Adrenal gland (tissue), 12 donors: ENCODE data around the gene XYLT1. TPM values are rescaled to one million over a fixed set of nuclear protein-coding genes. Genes with fewer than 3 reads are reported as not detected.
A peak's percentile ranks its signal among the peaks of the same experiment; 100 is the strongest.

ENCODE experiments used
- DNase-seq, 7 donors: peaks; one replicate each; pipeline ENCODE4 v3.0.0-alpha.2; 2019 to 2020
- H3K27ac ChIP-seq, 5 donors: fragments of 200-600 bp; sonication (generic) in 4 of 5; 1 replicate in 3 of 5; 2 replicates in 2 of 5; pipeline versions ENCODE4 v1.5.1 to v1.8.0; 2016 to 2020; ENCODE audit warnings: mild to moderate bottlenecking in 1 of 5
- H3K27me3 ChIP-seq: fragments of 200-600 bp; 2 replicates; pipeline ENCODE4 v1.8.0; 2021
- H3K36me3 ChIP-seq, 2 donors: fragments of 200-600 bp; replicated peaks in 1 of 2; 1 replicate in 1 of 2; 2 replicates in 1 of 2; pipeline versions ENCODE4 v1.5.1 to v1.8.0; 2018 to 2022
- H3K4me1 ChIP-seq, 2 donors: fragments of 200-600 bp; replicated peaks in 1 of 2; 1 replicate in 1 of 2; 2 replicates in 1 of 2; pipeline versions ENCODE4 v1.5.1 to v1.8.0; 2018 to 2021
- H3K4me3 ChIP-seq, 4 donors: fragments of 200-600 bp; sonication (generic) in 3 of 4; one replicate each; pipeline ENCODE4 v1.5.1; 2016 to 2018
- H3K9me3 ChIP-seq, 3 donors: fragments of 200-600 bp; sonication (generic) in 1 of 3; replicated peaks in 1 of 3; 1 replicate in 2 of 3; 2 replicates in 1 of 3; pipeline versions ENCODE4 v1.5.1 to v1.8.0; 2016 to 2021
- POLR2A ChIP-seq, 2 donors: fragments of 450-650 bp; IDR thresholded peaks; one replicate each; pipeline ENCODE4 v1.6.1; 2017; ENCODE audit warnings: antibody characterized with exemption in 2 of 2, mild to moderate bottlenecking in 2 of 2, moderate library complexity in 1 of 2
- WGBS, 4 donors: extraction: QIAGEN DNeasy Blood & Tissue Kit in 2 of 4; methylation state at CpG; one replicate each; pipeline versions ENCODE4 v1.1.5 to v1.1.7; 2013 to 2017; 5-methylcytosine and 5-hydroxymethylcytosine counted together
- intact Hi-C, 2 donors: fragments of 100-400 bp; cut with DNase I; formaldehyde crosslinking; loops; one replicate each; pipeline versions ENCODE4 v1.14.1 to v1.15.0; 2022 to 2023
- polyA plus RNA-seq, 3 donors: library from polyadenylated mRNA; stranded (reverse); fragments of 200-250 nt in 2 of 3; fragments of 350-450 nt in 1 of 3; fragmentation: Illumina TruSeq in 1 of 3; extraction: RNeasy Lipid Tissue Mini Kit (QIAGEN cat#74804) in 1 of 3; gene quantifications; one replicate each; pipeline ENCODE4 v1.2.3, GENCODE V29; 2013 to 2014
- total RNA-seq, 9 donors: library from RNA; depleted of rRNA in 4 of 9; stranded (reverse); fragments of >200 nt in 4 of 9; fragments of 120-200 nt in 1 of 9; fragmentation: NEBNext Ultra II Directional in 1 of 9; extraction: Animal tissue kit (Norgen Biotek cat#: 25700) in 1 of 9; gene quantifications; one replicate each; pipeline versions ENCODE4 v1.1.0 to v1.2.4, GENCODE V29; 2013 to 2023
- TF ChIP-seq, protein P1 (sequence below), 6 experiments: fragments of 450-650 bp in 4 of 6; fragments of 200-600 bp in 2 of 6; sonication (generic) in 1 of 6; IDR thresholded peaks; 1 replicate in 5 of 6; 2 replicates in 1 of 6; pipeline versions ENCODE4 v1.5.1 to v1.8.0; 2016 to 2021; ENCODE audit warnings: antibody characterized with exemption in 6 of 6, mild to moderate bottlenecking in 2 of 6, moderate library complexity in 1 of 6
- donor health status: healthy with polysubstance abuse.
- donor health status: Bipolar disorder and iron deficiency.
- donor health status: DM: yes; HTN: yes; CAD: no.
- donor health status: DM: no; HTN: no; CAD: no.
- donor health status: DM: no; HTN: no; CAD: no.
- donor health status: DM: yes; HTN: yes; CAD: no.

The XYLT1 gene
- total and polyA plus RNA-seq, 12 donors: 1.3 to 67.6 (median 16.8) TPM

DNA sequence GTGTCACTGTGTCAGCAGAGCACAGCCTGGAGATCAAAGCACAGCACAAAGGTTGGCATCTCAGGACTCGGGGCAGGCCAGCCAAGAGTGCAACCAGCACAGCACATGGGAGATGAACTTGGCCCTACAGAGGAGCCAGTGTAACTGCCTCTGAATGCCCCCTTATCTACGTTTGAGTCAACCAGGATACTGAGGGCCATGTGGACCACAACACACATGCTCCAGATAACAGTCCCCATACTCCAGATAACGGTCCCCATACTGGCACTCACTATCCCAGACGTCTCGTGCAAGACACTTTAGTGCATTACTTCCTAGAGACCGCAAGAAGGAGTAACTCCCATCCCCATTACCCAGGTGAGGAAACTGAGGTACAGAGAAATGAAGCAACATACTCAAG is 88.2 kb downstream of the XYLT1 start:
- DNase-seq: no peak
- peak overlapping the region in 1 of 5 donors; percentile 57 for H3K27ac ChIP-seq
- H3K27me3 ChIP-seq: no peaks in the 10 kb centered on the region
- TF ChIP-seq, protein P1, sequence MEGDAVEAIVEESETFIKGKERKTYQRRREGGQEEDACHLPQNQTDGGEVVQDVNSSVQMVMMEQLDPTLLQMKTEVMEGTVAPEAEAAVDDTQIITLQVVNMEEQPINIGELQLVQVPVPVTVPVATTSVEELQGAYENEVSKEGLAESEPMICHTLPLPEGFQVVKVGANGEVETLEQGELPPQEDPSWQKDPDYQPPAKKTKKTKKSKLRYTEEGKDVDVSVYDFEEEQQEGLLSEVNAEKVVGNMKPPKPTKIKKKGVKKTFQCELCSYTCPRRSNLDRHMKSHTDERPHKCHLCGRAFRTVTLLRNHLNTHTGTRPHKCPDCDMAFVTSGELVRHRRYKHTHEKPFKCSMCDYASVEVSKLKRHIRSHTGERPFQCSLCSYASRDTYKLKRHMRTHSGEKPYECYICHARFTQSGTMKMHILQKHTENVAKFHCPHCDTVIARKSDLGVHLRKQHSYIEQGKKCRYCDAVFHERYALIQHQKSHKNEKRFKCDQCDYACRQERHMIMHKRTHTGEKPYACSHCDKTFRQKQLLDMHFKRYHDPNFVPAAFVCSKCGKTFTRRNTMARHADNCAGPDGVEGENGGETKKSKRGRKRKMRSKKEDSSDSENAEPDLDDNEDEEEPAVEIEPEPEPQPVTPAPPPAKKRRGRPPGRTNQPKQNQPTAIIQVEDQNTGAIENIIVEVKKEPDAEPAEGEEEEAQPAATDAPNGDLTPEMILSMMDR (IDR thresholded peaks at IDR 0.05): no peak
- TF ChIP-seq POLR2A (IDR thresholded peaks at IDR 0.05): no peak
- peaks cover 11 to 53% of the 10 kb centered on the region in 2 donors for H3K4me1 ChIP-seq
- WGBS, 4 donors: 74 to 89% (median 84%) methylated on average over 4 to 6 of the region's 6 CpGs
- H3K9me3 ChIP-seq: no peaks in the 10 kb centered on the region
- intact Hi-C loops: no loop called here
- H3K36me3 ChIP-seq: no peaks in the 10 kb centered on the region
- no peak overlapping the region for H3K4me3 ChIP-seq

DNA sequence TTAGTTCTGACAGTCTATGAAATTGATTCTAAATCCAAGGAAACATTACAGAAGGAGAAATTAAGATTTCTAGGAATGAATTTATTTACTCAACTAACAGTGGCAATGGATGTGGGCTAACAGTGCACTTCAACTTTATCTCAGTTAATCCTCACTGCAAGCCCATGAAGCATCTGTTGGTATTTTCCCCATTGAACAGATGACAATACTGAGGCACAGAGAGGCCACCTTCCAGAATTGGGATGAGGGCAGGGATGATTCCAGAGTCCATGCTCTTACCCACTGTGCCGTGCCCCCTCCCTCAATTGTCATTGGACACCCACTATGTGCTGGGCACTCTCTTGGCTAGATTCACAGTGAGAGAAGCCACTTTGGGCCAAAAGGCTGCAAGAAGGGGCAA is 89.0 kb downstream of the XYLT1 start:
- H3K36me3 ChIP-seq: no peaks in the 10 kb centered on the region
- TF ChIP-seq, protein P1 (IDR thresholded peaks at IDR 0.05): no peak
- TF ChIP-seq POLR2A (IDR thresholded peaks at IDR 0.05): no peak
- H3K4me3 ChIP-seq: no peak overlapping the region
- H3K9me3 ChIP-seq: no peaks in the 10 kb centered on the region
- peaks cover 11 to 53% of the 10 kb centered on the region in 2 donors for H3K4me1 ChIP-seq
- intact Hi-C loops: no loop called here
- 59 to 100% (median 100%) methylated on average over 1 of the region's 1 CpG for WGBS, 4 donors
- no peaks in the 10 kb centered on the region for H3K27me3 ChIP-seq
- DNase-seq: no peak
- no peak overlapping the region for H3K27ac ChIP-seq

DNA sequence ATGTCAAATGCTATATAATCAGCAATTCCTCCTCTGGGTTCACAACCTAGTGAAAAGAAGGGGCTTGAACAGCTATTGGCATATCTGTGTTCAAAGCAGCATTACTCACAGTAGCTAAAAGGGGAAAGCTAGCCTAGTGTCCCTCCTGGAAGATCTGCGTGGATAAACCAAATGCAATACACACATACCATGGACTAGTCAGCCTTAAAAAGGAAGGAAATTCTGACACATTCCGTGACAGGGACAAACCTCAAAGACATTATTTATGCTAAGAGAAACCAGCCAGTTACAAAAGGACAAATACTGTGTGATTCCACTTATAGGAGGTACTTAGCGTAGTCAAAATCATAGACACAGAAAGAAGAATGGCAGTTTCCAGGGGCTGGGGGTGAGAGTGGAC is 90.1 kb downstream of the XYLT1 start:
- TF ChIP-seq, protein P1 (IDR thresholded peaks at IDR 0.05): no peak
- no peak for TF ChIP-seq POLR2A (IDR thresholded peaks at IDR 0.05)
- 55 to 69% (median 60%) methylated on average over 3 of the region's 3 CpGs for WGBS, 4 donors
- Histone ChIP-seq H3K9me3 (no peaks in the 10 kb centered on the region), H3K36me3 (no peaks in the 10 kb centered on the region), H3K27me3 (no peaks in the 10 kb centered on the region), H3K4me3 (no peak overlapping the region), H3K27ac (no peak overlapping the region), H3K4me1 (peaks cover 11 to 53% of the 10 kb centered on the region in 2 donors)
- DNase-seq: no peak
- intact Hi-C loops: no loop called here

DNA sequence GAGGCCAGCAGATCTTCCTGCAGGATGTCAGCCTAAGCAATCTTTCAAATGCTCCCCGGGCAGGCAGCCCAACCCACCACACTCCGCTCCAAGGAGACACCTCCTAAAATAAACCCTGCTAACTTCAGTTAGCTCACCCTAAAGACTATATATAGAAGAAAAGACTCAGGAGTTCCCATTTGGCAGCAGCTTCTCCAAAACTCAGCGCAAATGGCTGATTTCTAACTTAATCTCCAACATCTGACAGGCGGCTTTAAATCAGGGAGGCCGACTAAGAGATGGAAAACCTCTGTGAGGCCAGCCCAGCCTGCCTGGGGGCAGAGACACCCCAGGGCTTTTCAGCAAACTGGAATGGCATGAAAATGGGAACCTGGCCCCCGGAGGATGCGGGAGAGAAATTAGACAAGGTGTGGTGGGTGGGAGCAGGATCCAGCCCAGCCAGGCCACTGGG is 91.6 kb downstream of the XYLT1 start:
- Histone ChIP-seq H3K36me3 (no peaks in the 10 kb centered on the region), H3K27me3 (no peaks in the 10 kb centered on the region), H3K4me3 (no peak overlapping the region), H3K27ac (peak overlapping the region in 3 of 5 donors; percentile 69 to 71 (median 70)), H3K9me3 (no peaks in the 10 kb centered on the region), H3K4me1 (peaks cover 11 to 48% of the 10 kb centered on the region in 2 donors)
- peak; percentile 51 to 82 (median 66) for DNase-seq
- TF ChIP-seq, protein P1 (IDR thresholded peaks at IDR 0.05): no peak
- TF ChIP-seq POLR2A (IDR thresholded peaks at IDR 0.05): no peak
- 23 to 28% (median 25%) methylated on average over 7 of the region's 7 CpGs for WGBS, 4 donors
- intact Hi-C loops: no loop called here
